Right lobe of liver (tissue), 6 donors: ENCODE data around the gene PPAN. TPM values are rescaled to one million over a fixed set of nuclear protein-coding genes. Genes with fewer than 3 reads are reported as not detected.

Experiments
- ATAC-seq, 4 donors: fragments of 200-7000 bp; cut with Tn5 transposase; one replicate each; pipeline ENCODE4 v1.9.1; 2020; ENCODE audit warnings: mild to moderate bottlenecking in 4 of 4, moderate library complexity in 4 of 4
- DNase-seq, 3 donors: peaks; one replicate each; pipeline ENCODE4 v3.0.0-alpha.2; 2020
- H3K27ac ChIP-seq, 3 donors: fragments of 200-600 bp; one replicate each; pipeline ENCODE4 v1.8.0; 2022
- H3K27me3 ChIP-seq, 2 donors: fragments of 200-600 bp; one replicate each; pipeline ENCODE4 v1.8.0; 2022
- H3K36me3 ChIP-seq, 4 donors: fragments of 200-600 bp; sonication (generic) in 1 of 4; one replicate each; pipeline versions ENCODE4 v1.5.1 to v1.8.0; 2017 to 2022; ENCODE audit warnings: control low read depth in 1 of 4
- H3K4me1 ChIP-seq, 4 donors: fragments of 200-600 bp; sonication (generic) in 1 of 4; one replicate each; pipeline versions ENCODE4 v1.5.1 to v1.8.0; 2017 to 2022; ENCODE audit warnings: control low read depth in 1 of 4
- H3K4me3 ChIP-seq, 3 donors: fragments of 200-600 bp; one replicate each; pipeline ENCODE4 v1.8.0; 2022
- H3K9me3 ChIP-seq, 4 donors: fragments of 200-600 bp; sonication (generic) in 1 of 4; one replicate each; pipeline versions ENCODE4 v1.5.1 to v1.8.0; 2017 to 2022; ENCODE audit warnings: control low read depth in 1 of 4
- CTCF ChIP-seq, 4 donors: fragments of 200-600 bp in 3 of 4; fragments of 450-650 bp in 1 of 4; IDR thresholded peaks; one replicate each; pipeline versions ENCODE4 v1.5.1 to v1.8.0; 2016 to 2022; ENCODE audit warnings: antibody characterized with exemption in 4 of 4, mild to moderate bottlenecking in 2 of 4
- POLR2A ChIP-seq: fragments of 450-650 bp; IDR thresholded peaks from one replicate; pipeline ENCODE4 v1.6.1; 2017; ENCODE audit warnings: antibody characterized with exemption, mild to moderate bottlenecking
- WGBS: methylation state at CpG from one replicate; pipeline ENCODE4 v1.1.6; 2018; ENCODE audit warnings: low coverage, low lambda C conversion rate; ENCODE audit not compliant: insufficient coverage; ENCODE audit errors: missing lambda C conversion rate; 5-methylcytosine and 5-hydroxymethylcytosine counted together
- intact Hi-C, 2 donors: fragments of 100-400 bp; cut with DNase I; formaldehyde crosslinking; loops; one replicate each; pipeline versions ENCODE4 v1.11.2 to v1.14.1; 2022
- total RNA-seq, 6 experiments: library from RNA; depleted of rRNA in 2 of 6; stranded (reverse); fragments of >200 nt in 2 of 6; fragmentation: NEBNext Ultra II Directional in 3 of 6; extraction: Animal tissue kit (Norgen Biotek cat#: 25700) in 3 of 6; gene quantifications; one replicate each; pipeline versions ENCODE4 v1.1.0 to v1.2.4, GENCODE V29; 2016 to 2023
- donor health status: DM: no; HTN: yes; CAD: no.
- donor health status: DM: no; HTN: no; CAD: no.
- donor health status: DM: no; HTN: no; CAD: no.
- donor health status: DM: no; HTN: yes; CAD: no.
- donor health status: DM: no; HTN: yes; CAD: no.

Gene PPAN
- total RNA-seq, 6 experiments from 2014 or later = 11.2 to 19.9 (median 18.4) TPM

- Histone ChIP-seq H3K4me3 (no peak overlapping the region), H3K27me3 (no peaks in the 10 kb centered on the region), H3K9me3 (no peaks in the 10 kb centered on the region), H3K36me3 (peaks cover 0 to 85% (median 39%) of the 10 kb centered on the region in 4 donors), H3K27ac (no peak overlapping the region), H3K4me1 (no peaks in the 10 kb centered on the region)
- intact Hi-C loops = no loop called here
- DNase-seq (no peak), ATAC-seq (no peak)
- TF ChIP-seq POLR2A (no peak), CTCF (IDR thresholded peaks at IDR 0.05) (no peak)
- WGBS = 85% methylated on average over 7 of the region's 14 CpGs
Measured at GRCh38 chr19:10146142-10146541, 40.0 kb downstream of the PPAN start.

GRCh38 chr19:10149427-10149826, 43.3 kb downstream of the PPAN start:
- Histone ChIP-seq H3K4me1 (no peaks in the 10 kb centered on the region), H3K27me3 (no peaks in the 10 kb centered on the region), H3K4me3 (no peak overlapping the region), H3K36me3 (peaks cover 0 to 82% (median 28%) of the 10 kb centered on the region in 4 donors), H3K9me3 (no peaks in the 10 kb centered on the region), H3K27ac (no peak overlapping the region)
- intact Hi-C loops = no loop called here
- DNase-seq (no peak), ATAC-seq (no peak)
- TF ChIP-seq POLR2A = no peak
- WGBS = 93% methylated on average over 3 of the region's 12 CpGs

- no peaks in the 10 kb centered on the region for H3K4me1 ChIP-seq
- peaks cover 0 to 80% (median 32%) of the 10 kb centered on the region in 4 donors for H3K36me3 ChIP-seq
Measured at GRCh38 chr19:10151521-10151920, 45.4 kb downstream of the PPAN start.

GRCh38 chr19:10152100-10152499, 45.9 kb downstream of the PPAN start:
- TF ChIP-seq CTCF (IDR thresholded peaks at IDR 0.05) = no peak
- TF ChIP-seq POLR2A = no peak
- H3K4me1 ChIP-seq = no peaks in the 10 kb centered on the region
- H3K36me3 ChIP-seq = peaks cover 4 to 76% (median 30%) of the 10 kb centered on the region in 4 donors
- DNase-seq (no peak), ATAC-seq (no peak)
- no peaks in the 10 kb centered on the region for H3K9me3 ChIP-seq
- H3K27me3 ChIP-seq = no peaks in the 10 kb centered on the region
- H3K27ac ChIP-seq = no peak overlapping the region
- H3K4me3 ChIP-seq = no peak overlapping the region
- 90% methylated on average over 1 of the region's 3 CpGs for WGBS
- intact Hi-C loops = no loop called here

More at GRCh38 chr19:10151521-10151920, 45.4 kb downstream of the PPAN start:
- DNase-seq (no peak), ATAC-seq (no peak)
- no peaks in the 10 kb centered on the region for H3K27me3 ChIP-seq
- H3K4me3 ChIP-seq = no peak overlapping the region
- H3K9me3 ChIP-seq = no peaks in the 10 kb centered on the region
- no peak overlapping the region for H3K27ac ChIP-seq
- intact Hi-C loops = no loop called here
- WGBS = 100% methylated on average over 2 of the region's 5 CpGs
- TF ChIP-seq POLR2A = no peak
- no peak for TF ChIP-seq CTCF (IDR thresholded peaks at IDR 0.05)

- Histone ChIP-seq H3K27me3 (no peaks in the 10 kb centered on the region), H3K9me3 (no peaks in the 10 kb centered on the region), H3K36me3 (peaks cover 4 to 87% (median 39%) of the 10 kb centered on the region in 4 donors), H3K4me3 (no peak overlapping the region), H3K27ac (no peak overlapping the region), H3K4me1 (no peaks in the 10 kb centered on the region)
- no peak for TF ChIP-seq POLR2A
- TF ChIP-seq CTCF (IDR thresholded peaks at IDR 0.05) = no peak
- no peak for DNase-seq
- ATAC-seq = no peak
- WGBS = 85% methylated on average over 3 of the region's 4 CpGs
- intact Hi-C loops = no loop called here
Measured at GRCh38 chr19:10155839-10156238, 49.7 kb downstream of the PPAN start.
